Peyer's patch (tissue), 4 donors: ENCODE results near the gene RERE. TPM values are rescaled to one million over a fixed set of nuclear protein-coding genes. Genes with fewer than 3 reads are reported as not detected.

ENCODE experiments used
- DNase-seq, 3 donors: peaks; one replicate each; pipeline ENCODE4 v3.0.0-alpha.2; 2017 to 2019
- H3K27ac ChIP-seq, 4 donors: fragments of 200-600 bp; sonication (generic); one replicate each; pipeline ENCODE4 v1.5.1; 2016 to 2019
- H3K27me3 ChIP-seq, 2 donors: fragments of 200-600 bp; sonication (generic); one replicate each; pipeline ENCODE4 v1.5.1; 2019
- H3K36me3 ChIP-seq, 3 donors: fragments of 200-600 bp; sonication (generic); one replicate each; pipeline ENCODE4 v1.5.1; 2016 to 2019
- H3K4me1 ChIP-seq, 4 donors: fragments of 200-600 bp; sonication (generic); one replicate each; pipeline ENCODE4 v1.5.1; 2016 to 2019
- H3K4me3 ChIP-seq, 4 donors: fragments of 200-600 bp; sonication (generic); 1 replicate in 3 of 4; 2 replicates in 1 of 4; pipeline ENCODE4 v1.5.1; 2016 to 2019; ENCODE audit warnings: mild to moderate bottlenecking in 1 of 4
- H3K9me3 ChIP-seq, 4 donors: fragments of 200-600 bp; sonication (generic); one replicate each; pipeline ENCODE4 v1.5.1; 2016 to 2019; ENCODE audit warnings: mild to moderate bottlenecking in 1 of 4
- POLR2A ChIP-seq, 2 donors: fragments of 450-650 bp; IDR thresholded peaks; one replicate each; pipeline ENCODE4 v1.5.1; 2017; ENCODE audit warnings: antibody characterized with exemption in 2 of 2, mild to moderate bottlenecking in 2 of 2, moderate library complexity in 2 of 2
- total RNA-seq, 4 donors: library from RNA; depleted of rRNA; stranded (reverse); fragments of >200 nt; gene quantifications; one replicate each; pipeline ENCODE4 v1.1.0, GENCODE V29; 2016
- TF ChIP-seq, protein P1 (sequence below), 6 experiments: fragments of 450-650 bp in 4 of 6; fragments of 200-600 bp in 2 of 6; sonication (generic) in 1 of 6; IDR thresholded peaks; one replicate each; pipeline ENCODE4 v1.5.1; 2017 to 2019; ENCODE audit warnings: antibody characterized with exemption in 6 of 6, mild to moderate bottlenecking in 3 of 6, moderate library complexity in 1 of 6

RERE gene
- total RNA-seq, 4 donors from 2014 or later: 98.5 to 528 (median 110) TPM

- DNase-seq: no peak
- peak overlapping the region; percentile 4 to 70 (median 27) for H3K27ac ChIP-seq
- H3K4me1 ChIP-seq: peaks cover 0 to 35% (median 17%) of the 10 kb centered on the region in 4 donors
- H3K36me3 ChIP-seq: no peaks in the 10 kb centered on the region
- TF ChIP-seq, protein P1, sequence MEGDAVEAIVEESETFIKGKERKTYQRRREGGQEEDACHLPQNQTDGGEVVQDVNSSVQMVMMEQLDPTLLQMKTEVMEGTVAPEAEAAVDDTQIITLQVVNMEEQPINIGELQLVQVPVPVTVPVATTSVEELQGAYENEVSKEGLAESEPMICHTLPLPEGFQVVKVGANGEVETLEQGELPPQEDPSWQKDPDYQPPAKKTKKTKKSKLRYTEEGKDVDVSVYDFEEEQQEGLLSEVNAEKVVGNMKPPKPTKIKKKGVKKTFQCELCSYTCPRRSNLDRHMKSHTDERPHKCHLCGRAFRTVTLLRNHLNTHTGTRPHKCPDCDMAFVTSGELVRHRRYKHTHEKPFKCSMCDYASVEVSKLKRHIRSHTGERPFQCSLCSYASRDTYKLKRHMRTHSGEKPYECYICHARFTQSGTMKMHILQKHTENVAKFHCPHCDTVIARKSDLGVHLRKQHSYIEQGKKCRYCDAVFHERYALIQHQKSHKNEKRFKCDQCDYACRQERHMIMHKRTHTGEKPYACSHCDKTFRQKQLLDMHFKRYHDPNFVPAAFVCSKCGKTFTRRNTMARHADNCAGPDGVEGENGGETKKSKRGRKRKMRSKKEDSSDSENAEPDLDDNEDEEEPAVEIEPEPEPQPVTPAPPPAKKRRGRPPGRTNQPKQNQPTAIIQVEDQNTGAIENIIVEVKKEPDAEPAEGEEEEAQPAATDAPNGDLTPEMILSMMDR (IDR thresholded peaks at IDR 0.05): no peak
- no peak for TF ChIP-seq POLR2A (IDR thresholded peaks at IDR 0.05)
- H3K9me3 ChIP-seq: no peaks in the 10 kb centered on the region
- H3K4me3 ChIP-seq: no peak overlapping the region
- H3K27me3 ChIP-seq: no peaks in the 10 kb centered on the region
These were observed 390.4 kb downstream of the RERE start for GRCh38 chr1:8426996-8427395.

- no peak for DNase-seq
- Histone ChIP-seq H3K27me3 (no peaks in the 10 kb centered on the region), H3K4me1 (peaks cover 0 to 34% (median 23%) of the 10 kb centered on the region in 4 donors), H3K9me3 (no peaks in the 10 kb centered on the region), H3K36me3 (no peaks in the 10 kb centered on the region), H3K4me3 (no peak overlapping the region), H3K27ac (peak overlapping the region in 2 of 4 donors; percentile 97 to 100)
- no peak for TF ChIP-seq POLR2A (IDR thresholded peaks at IDR 0.05)
- TF ChIP-seq, protein P1 (IDR thresholded peaks at IDR 0.05): no peak
These were observed 391.7 kb downstream of the RERE start for GRCh38 chr1:8425781-8426161.

DNA sequence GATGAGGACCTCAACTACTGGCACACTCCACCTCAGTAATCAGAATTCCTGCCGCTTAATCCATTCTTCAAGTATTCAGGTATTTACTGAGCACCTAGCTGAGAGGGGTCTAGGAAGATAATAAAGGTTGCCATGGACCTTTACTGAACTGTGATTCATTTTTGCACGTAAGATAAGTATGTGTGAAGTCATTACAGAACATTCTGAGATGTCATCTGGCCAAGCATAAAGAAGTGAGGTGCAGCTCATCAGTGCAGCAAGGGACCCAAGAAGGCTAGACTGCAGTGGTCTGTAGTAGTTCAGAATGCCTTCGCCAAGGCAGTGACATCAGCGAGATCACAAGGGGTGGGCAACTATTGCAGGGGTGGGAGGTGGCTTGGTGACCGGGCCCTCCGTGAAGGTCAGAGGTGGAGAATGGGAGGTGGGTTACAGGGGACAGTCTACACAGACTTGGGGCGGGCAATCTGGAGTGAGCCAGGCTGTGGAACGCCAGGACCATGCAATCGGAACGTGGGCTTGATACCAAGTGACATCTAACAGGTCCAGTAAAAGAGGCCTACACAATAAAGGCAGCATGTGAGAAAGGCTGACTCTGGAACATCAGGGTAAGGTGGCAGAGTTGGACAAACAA, 392.2 kb downstream of the RERE start:
- Histone ChIP-seq H3K4me3 (peak overlapping the region in 1 of 4 donors; percentile 78), H3K9me3 (no peaks in the 10 kb centered on the region), H3K36me3 (no peaks in the 10 kb centered on the region), H3K27me3 (no peaks in the 10 kb centered on the region), H3K4me1 (peaks cover 0 to 33% (median 25%) of the 10 kb centered on the region in 4 donors), H3K27ac (peak overlapping the region; percentile 92 to 100 (median 98))
- TF ChIP-seq POLR2A (IDR thresholded peaks at IDR 0.05): no peak
- TF ChIP-seq, protein P1 (IDR thresholded peaks at IDR 0.05): no peak
- no peak for DNase-seq

- no peaks in the 10 kb centered on the region for H3K27me3 ChIP-seq
- TF ChIP-seq, protein P1 (IDR thresholded peaks at IDR 0.05): no peak
- TF ChIP-seq POLR2A (IDR thresholded peaks at IDR 0.05): peak; percentile 73 to 85
- no peaks in the 10 kb centered on the region for H3K36me3 ChIP-seq
- peak; percentile 81 to 89 (median 83) for DNase-seq
- peaks cover 3 to 40% (median 25%) of the 10 kb centered on the region in 4 donors for H3K4me1 ChIP-seq
- peak overlapping the region; percentile 92 to 100 (median 98) for H3K27ac ChIP-seq
- peak overlapping the region; percentile 67 to 91 (median 76) for H3K4me3 ChIP-seq
- H3K9me3 ChIP-seq: no peaks in the 10 kb centered on the region
These were observed 392.8 kb downstream of the RERE start for GRCh38 chr1:8424539-8425116.

- peak; percentile 72 to 78 (median 76) for DNase-seq
- Histone ChIP-seq H3K27ac (peak overlapping the region; percentile 92 to 100 (median 98)), H3K9me3 (no peaks in the 10 kb centered on the region), H3K4me3 (peak overlapping the region; percentile 67 to 91 (median 76)), H3K36me3 (no peaks in the 10 kb centered on the region), H3K4me1 (peaks cover 3 to 47% (median 25%) of the 10 kb centered on the region in 4 donors), H3K27me3 (no peaks in the 10 kb centered on the region)
- TF ChIP-seq, protein P1 (IDR thresholded peaks at IDR 0.05): peak in 4 of 6 experiments; percentile 10 to 41 (median 31)
- no peak for TF ChIP-seq POLR2A (IDR thresholded peaks at IDR 0.05)
These were observed 393.5 kb downstream of the RERE start for GRCh38 chr1:8423692-8424538.
